SK-N-SH treated with all-trans-retinoic acid at 6 μM for 48 hours (cell line): Measurements from ENCODE around the gene TTLL6.

Experiments
- RARB ChIP-seq: fragments of 250-450 bp; sonication (Bioruptor Pico); IDR thresholded peaks from 2 replicates; pipeline ENCODE4 v1.8.0; 2021; ENCODE audit warnings: mild to moderate bottlenecking, moderate library complexity
- ZNF565 ChIP-seq: fragments of 450-650 bp; formaldehyde crosslinking; conservative IDR thresholded peaks from 2 replicates; pipeline ENCODE4 v1.5.0; 2020; ENCODE audit warnings: low read depth, mild to moderate bottlenecking, moderate library complexity
- TF ChIP-seq, protein P1 (sequence below): fragments of 250-450 bp; sonication (Bioruptor Pico); IDR thresholded peaks from 2 replicates; pipeline ENCODE4 v1.8.0; 2020; ENCODE audit warnings: mild to moderate bottlenecking, moderate library complexity, borderline replicate concordance

DNA sequence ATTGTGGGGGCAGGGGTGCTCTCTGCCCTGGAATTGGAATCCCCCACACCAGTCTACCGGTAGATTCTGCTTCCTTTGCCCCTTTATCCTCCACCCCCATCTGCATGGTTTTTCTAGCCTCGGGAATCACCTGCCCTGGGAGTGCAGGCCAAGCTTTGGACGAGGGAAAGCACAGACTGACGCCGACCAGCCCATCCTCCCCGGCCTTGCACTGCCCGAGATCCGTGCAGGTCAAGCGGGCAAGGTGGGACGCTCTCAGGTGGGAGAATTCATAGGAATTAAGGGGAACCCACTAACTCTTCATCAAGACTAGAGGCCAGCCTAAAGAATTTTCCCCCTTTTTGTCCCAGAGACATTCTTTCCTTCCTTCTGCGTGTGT, 78.6 kb downstream of the TTLL6 start:
- TF ChIP-seq, protein P1, sequence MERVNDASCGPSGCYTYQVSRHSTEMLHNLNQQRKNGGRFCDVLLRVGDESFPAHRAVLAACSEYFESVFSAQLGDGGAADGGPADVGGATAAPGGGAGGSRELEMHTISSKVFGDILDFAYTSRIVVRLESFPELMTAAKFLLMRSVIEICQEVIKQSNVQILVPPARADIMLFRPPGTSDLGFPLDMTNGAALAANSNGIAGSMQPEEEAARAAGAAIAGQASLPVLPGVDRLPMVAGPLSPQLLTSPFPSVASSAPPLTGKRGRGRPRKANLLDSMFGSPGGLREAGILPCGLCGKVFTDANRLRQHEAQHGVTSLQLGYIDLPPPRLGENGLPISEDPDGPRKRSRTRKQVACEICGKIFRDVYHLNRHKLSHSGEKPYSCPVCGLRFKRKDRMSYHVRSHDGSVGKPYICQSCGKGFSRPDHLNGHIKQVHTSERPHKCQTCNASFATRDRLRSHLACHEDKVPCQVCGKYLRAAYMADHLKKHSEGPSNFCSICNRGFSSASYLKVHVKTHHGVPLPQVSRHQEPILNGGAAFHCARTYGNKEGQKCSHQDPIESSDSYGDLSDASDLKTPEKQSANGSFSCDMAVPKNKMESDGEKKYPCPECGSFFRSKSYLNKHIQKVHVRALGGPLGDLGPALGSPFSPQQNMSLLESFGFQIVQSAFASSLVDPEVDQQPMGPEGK (CRISPR knock-in tag), result no peak
- TF ChIP-seq RARB (CRISPR knock-in tag), result no peak
- TF ChIP-seq ZNF565, result no peak
